Endothelial cell of umbilical vein (primary cell): ENCODE data around the gene TTK. TPM values are rescaled to one million over a fixed set of nuclear protein-coding genes. Genes with fewer than 3 reads are reported as not detected.
"Not testable (repeated sequence)": the region's sequence is repeated elsewhere in the genome, so short reads cannot be mapped to it uniquely, and the experiment has no call there.

Experiments
- BruUV-seq: library from RNA; stranded (reverse); fragments of 400-500 nt; replicated peaks from 2 replicates; lab custom pipeline; 2021; lab: Mats Ljungman, UMichigan
- CTCF ChIA-PET: fragments of 300-600, 350-600 bp; sonication (Branson Sonifier 250); formaldehyde crosslinking; loops from one replicate; lab custom pipeline; 2021; ENCODE audit warnings: antibody characterized with exemption, inconsistent platforms; lab: Charles Lee
- POLR2A ChIA-PET: fragments of 300-600, 350-600 bp; sonication (Branson Sonifier 250); formaldehyde crosslinking; loops from one replicate; lab custom pipeline; 2021; ENCODE audit warnings: antibody characterized with exemption, inconsistent platforms; lab: Charles Lee
- DNase-seq: peaks from one replicate; pipeline ENCODE4 v3.0.0-alpha.2; 2011; ENCODE audit warnings: low read depth, low spot score
- FAIRE-seq: peaks from 2 replicates; lab custom pipeline; 2011; peaks lifted over from hg19 to GRCh38; lab: Jason Lieb, UNC
- H2AFZ ChIP-seq: 2 replicates; pipeline ENCODE4 v1.6.0; 2012; ENCODE audit warnings: low read depth, low read length, control low read depth, inconsistent platforms
- H3K27ac ChIP-seq: 2 replicates; pipeline ENCODE4 v1.5.1; 2011; ENCODE audit warnings: low read depth, mild to moderate bottlenecking, control low read depth, low read length, moderate library complexity; ENCODE audit not compliant: insufficient read depth
- H3K27me3 ChIP-seq, 2 experiments: 2 replicates each; pipeline versions ENCODE4 v1.6.0 to v1.6.1; 2011; ENCODE audit warnings: low read length in 2 of 2, mixed read lengths in 1 of 2; ENCODE audit not compliant: control insufficient read depth in 2 of 2, insufficient read depth in 2 of 2
- H3K36me3 ChIP-seq, 2 experiments: 2 replicates in 1 of 2; 3 replicates in 1 of 2; pipeline ENCODE4 v1.5.1; 2011; ENCODE audit warnings: low read length in 2 of 2, mild to moderate bottlenecking in 1 of 2, moderate library complexity in 1 of 2; ENCODE audit not compliant: control insufficient read depth in 2 of 2, insufficient read depth in 2 of 2; ENCODE audit errors: extremely low read depth in 1 of 2
- H3K4me1 ChIP-seq: 3 replicates; pipeline ENCODE4 v1.5.1; 2011; ENCODE audit warnings: mild to moderate bottlenecking, low read length; ENCODE audit not compliant: control insufficient read depth, insufficient read depth; ENCODE audit errors: extremely low read depth
- H3K4me2 ChIP-seq: 2 replicates; pipeline ENCODE4 v1.6.1; 2011; ENCODE audit warnings: low read length, control low read depth, mixed read lengths; ENCODE audit not compliant: insufficient read depth
- H3K4me3 ChIP-seq, 3 experiments: fragments of 200-600 bp in 1 of 3; sonication (generic), shearing (Covaris generic) in 1 of 3; replicated peaks in 1 of 3; 2 replicates each; pipeline ENCODE4 v1.5.1; 2011 to 2016; ENCODE audit warnings: control low read depth in 3 of 3, low read length in 3 of 3, mild to moderate bottlenecking in 2 of 3, inconsistent platforms in 1 of 3, low read depth in 1 of 3, moderate library complexity in 1 of 3; ENCODE audit not compliant: insufficient read depth in 1 of 3
- H3K79me2 ChIP-seq: 2 replicates; pipeline ENCODE4 v1.6.0; 2012; ENCODE audit warnings: low read length, inconsistent platforms; ENCODE audit not compliant: control insufficient read depth, insufficient read depth
- H3K9ac ChIP-seq: replicated peaks from 2 replicates; pipeline ENCODE3; 2011; ENCODE audit warnings: low read length, control low read depth; ENCODE audit not compliant: insufficient read depth; ENCODE audit errors: extremely low read depth
- H3K9me1 ChIP-seq: replicated peaks from 3 replicates; pipeline ENCODE4 v1.6.0; 2011; ENCODE audit warnings: mild to moderate bottlenecking, low read length; ENCODE audit not compliant: control insufficient read depth, insufficient read depth; ENCODE audit errors: extremely low read depth
- H3K9me3 ChIP-seq: replicated peaks from 2 replicates; pipeline ENCODE4 v1.5.1; 2012; ENCODE audit warnings: low read length, inconsistent platforms; ENCODE audit not compliant: control insufficient read depth, insufficient read depth
- H4K20me1 ChIP-seq: replicated peaks from 2 replicates; pipeline ENCODE3; 2011; ENCODE audit warnings: mild to moderate bottlenecking, low read length; ENCODE audit not compliant: control insufficient read depth, insufficient read depth; ENCODE audit errors: extremely low read depth
- EZH2 ChIP-seq: IDR thresholded peaks from 2 replicates; pipeline ENCODE4 v1.6.1; 2012; ENCODE audit warnings: borderline replicate concordance, low read depth, mild to moderate bottlenecking, moderate library complexity, low read length, inconsistent platforms; ENCODE audit not compliant: severe bottlenecking
- FOS ChIP-seq: IDR thresholded peaks from 2 replicates; pipeline ENCODE4 v1.6.1; 2011; ENCODE audit warnings: mild to moderate bottlenecking, low read length, moderate library complexity, borderline replicate concordance; ENCODE audit not compliant: insufficient read depth
- GATA2 ChIP-seq: IDR thresholded peaks from 2 replicates; pipeline ENCODE4 v1.7.0; 2011; ENCODE audit warnings: low read depth, mild to moderate bottlenecking, moderate library complexity, mixed read lengths, low read length; ENCODE audit not compliant: insufficient read length, insufficient read depth
- JUN ChIP-seq: IDR thresholded peaks from 2 replicates; pipeline ENCODE4 v1.6.1; 2011; ENCODE audit warnings: borderline replicate concordance, low read depth; ENCODE audit not compliant: insufficient read length, insufficient read depth
- MYC ChIP-seq: IDR thresholded peaks from one replicate; pipeline ENCODE4 v1.6.1; 2011; ENCODE audit warnings: mild to moderate bottlenecking, low read depth, low read length
- POLR2A ChIP-seq: IDR thresholded peaks from 2 replicates; pipeline ENCODE4 v1.6.1; 2012; ENCODE audit warnings: low read depth, mild to moderate bottlenecking, control low read depth, low read length
- POLR2AphosphoS5 ChIP-seq: IDR thresholded peaks from 2 replicates; pipeline ENCODE4 v1.6.1; 2012; ENCODE audit warnings: low read depth, mild to moderate bottlenecking, control low read depth, low read length, moderate library complexity; ENCODE audit not compliant: insufficient read depth
- dilution Hi-C: fragments of 300-500 bp; cut with MboI; formaldehyde crosslinking; loops from one replicate; pipeline ENCODE4 v1.15.0; 2019; ENCODE audit warnings: low sequenced_read_pairs; ENCODE audit not compliant: extremely low pct_ligation_motif_present
- intact Hi-C: fragments of 100-400 bp; cut with micrococcal nuclease; formaldehyde crosslinking; loops from one replicate; pipeline ENCODE4 v1.10.0; 2022
- polyA plus RNA-seq, 4 experiments: library from polyadenylated mRNA; depleted of rRNA in 3 of 4; stranded (reverse) in 3 of 4; unstranded in 1 of 4; fragments of >200 nt; gene quantifications; 2 replicates each; pipeline versions ENCODE4 v1.2.1 to v1.2.3, GENCODE V29; 2011 to 2012; ENCODE audit warnings: missing spikeins in 1 of 4
- total RNA-seq: library from RNA; stranded (reverse); gene quantifications from 2 replicates; pipeline ENCODE4 v1.2.3, GENCODE V29; 2021
- TF ChIP-seq, protein P1 (sequence below), 2 donors: IDR thresholded peaks; 1 replicate in 1 of 2; 2 replicates in 1 of 2; pipeline ENCODE4 v1.5.1; 2011; ENCODE audit warnings: low read length in 2 of 2, mild to moderate bottlenecking in 2 of 2, moderate library complexity in 2 of 2, control low read depth in 1 of 2, inconsistent platforms in 1 of 2, low read depth in 1 of 2; ENCODE audit not compliant: insufficient read depth in 1 of 2; ENCODE audit errors: extremely low read depth in 1 of 2
- TF ChIP-seq, protein P2 (sequence below): IDR thresholded peaks from 2 replicates; pipeline ENCODE4 v1.6.1; 2011; ENCODE audit not compliant: insufficient read depth, insufficient read length

Gene TTK
- total and polyA plus RNA-seq, 2 donors (not counting 3 experiments of a cell fraction or from before 2014, with no cell fraction given): 4.1 to 29.4 TPM

DNA sequence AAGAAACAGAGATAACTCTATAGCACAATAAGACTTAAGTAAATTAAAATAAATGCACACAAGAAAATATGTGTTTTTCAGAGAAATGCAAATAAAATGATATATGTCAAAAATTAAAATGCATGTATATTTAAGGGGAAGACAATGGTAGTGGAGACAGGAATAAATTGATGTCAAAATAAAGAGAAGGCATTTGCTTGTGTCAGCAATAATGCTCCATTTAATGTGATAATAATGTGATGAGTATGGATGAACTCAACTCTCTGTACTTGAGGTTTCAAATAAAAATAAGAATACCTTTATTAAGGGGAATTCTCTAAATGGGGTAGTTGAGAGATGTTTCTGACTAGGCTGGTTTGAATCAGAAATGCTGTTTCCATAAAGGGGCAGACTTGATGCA, 56.3 kb downstream of the TTK start:
- Histone ChIP-seq H2AFZ (no peak overlapping the region), H3K27ac (no peak overlapping the region), H3K4me3 (no peak overlapping the region), H3K9me3 (no peaks in the 10 kb centered on the region), H3K36me3 (no peaks in the 10 kb centered on the region), H3K4me1 (no peaks in the 10 kb centered on the region), H3K9me1 (no peaks in the 10 kb centered on the region), H3K9ac (no peak overlapping the region), H3K27me3 (no peaks in the 10 kb centered on the region), H3K4me2 (no peak overlapping the region), H3K79me2 (no peaks in the 10 kb centered on the region), H4K20me1 (no peaks in the 10 kb centered on the region)
- intact Hi-C loops (no loop called here), dilution Hi-C loops (no loop called here)
- POLR2A ChIA-PET: no interaction called here
- CTCF ChIA-PET: no interaction called here
- DNase-seq (no peak), FAIRE-seq (no peak)
- TF ChIP-seq POLR2A (no peak), JUN (no peak), POLR2AphosphoS5 (no peak), EZH2 (no peak), MYC (no peak), FOS (no peak), GATA2 (no peak)
- TF ChIP-seq, protein P1, sequence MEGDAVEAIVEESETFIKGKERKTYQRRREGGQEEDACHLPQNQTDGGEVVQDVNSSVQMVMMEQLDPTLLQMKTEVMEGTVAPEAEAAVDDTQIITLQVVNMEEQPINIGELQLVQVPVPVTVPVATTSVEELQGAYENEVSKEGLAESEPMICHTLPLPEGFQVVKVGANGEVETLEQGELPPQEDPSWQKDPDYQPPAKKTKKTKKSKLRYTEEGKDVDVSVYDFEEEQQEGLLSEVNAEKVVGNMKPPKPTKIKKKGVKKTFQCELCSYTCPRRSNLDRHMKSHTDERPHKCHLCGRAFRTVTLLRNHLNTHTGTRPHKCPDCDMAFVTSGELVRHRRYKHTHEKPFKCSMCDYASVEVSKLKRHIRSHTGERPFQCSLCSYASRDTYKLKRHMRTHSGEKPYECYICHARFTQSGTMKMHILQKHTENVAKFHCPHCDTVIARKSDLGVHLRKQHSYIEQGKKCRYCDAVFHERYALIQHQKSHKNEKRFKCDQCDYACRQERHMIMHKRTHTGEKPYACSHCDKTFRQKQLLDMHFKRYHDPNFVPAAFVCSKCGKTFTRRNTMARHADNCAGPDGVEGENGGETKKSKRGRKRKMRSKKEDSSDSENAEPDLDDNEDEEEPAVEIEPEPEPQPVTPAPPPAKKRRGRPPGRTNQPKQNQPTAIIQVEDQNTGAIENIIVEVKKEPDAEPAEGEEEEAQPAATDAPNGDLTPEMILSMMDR (IDR thresholded peaks at IDR 0.05; ENCODE audit: extremely low read depth in 1 of 2, insufficient read depth in 1 of 2, low read depth in 1 of 2, low read length in 2 of 2): no peak
- TF ChIP-seq, protein P2, sequence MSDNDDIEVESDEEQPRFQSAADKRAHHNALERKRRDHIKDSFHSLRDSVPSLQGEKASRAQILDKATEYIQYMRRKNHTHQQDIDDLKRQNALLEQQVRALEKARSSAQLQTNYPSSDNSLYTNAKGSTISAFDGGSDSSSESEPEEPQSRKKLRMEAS: no peak
- no TSS peak for BruUV-seq

DNA sequence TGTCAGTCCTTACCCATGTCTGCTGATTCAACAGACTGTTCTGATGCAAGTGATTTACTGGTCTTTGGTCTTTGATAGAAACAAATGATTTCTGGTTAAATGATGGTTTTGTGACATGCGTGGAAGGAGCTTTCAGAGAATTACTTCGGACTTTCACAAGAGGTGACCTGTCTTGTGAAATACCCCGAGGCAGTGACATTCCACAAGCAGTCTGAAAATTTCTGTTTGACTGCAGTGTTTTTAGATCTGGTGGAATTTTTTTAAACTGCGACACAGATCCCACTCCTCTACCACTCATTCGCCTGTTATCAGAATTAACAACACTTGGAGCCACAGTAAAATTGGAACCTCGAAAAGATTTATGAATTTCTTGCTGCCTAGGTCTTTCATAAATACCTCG, 63.7 kb downstream of the TTK start:
- H3K9me1 ChIP-seq, H3K9me3 ChIP-seq, H3K27ac ChIP-seq, H3K4me1 ChIP-seq, POLR2A ChIA-PET, H3K4me3 ChIP-seq, H3K27me3 ChIP-seq, H2AFZ ChIP-seq, FAIRE-seq, DNase-seq, BruUV-seq, CTCF ChIA-PET, H3K9ac ChIP-seq, H3K4me2 ChIP-seq, H4K20me1 ChIP-seq, dilution Hi-C loops, H3K36me3 ChIP-seq, H3K79me2 ChIP-seq, intact Hi-C loops: not testable (repeated sequence)

DNA sequence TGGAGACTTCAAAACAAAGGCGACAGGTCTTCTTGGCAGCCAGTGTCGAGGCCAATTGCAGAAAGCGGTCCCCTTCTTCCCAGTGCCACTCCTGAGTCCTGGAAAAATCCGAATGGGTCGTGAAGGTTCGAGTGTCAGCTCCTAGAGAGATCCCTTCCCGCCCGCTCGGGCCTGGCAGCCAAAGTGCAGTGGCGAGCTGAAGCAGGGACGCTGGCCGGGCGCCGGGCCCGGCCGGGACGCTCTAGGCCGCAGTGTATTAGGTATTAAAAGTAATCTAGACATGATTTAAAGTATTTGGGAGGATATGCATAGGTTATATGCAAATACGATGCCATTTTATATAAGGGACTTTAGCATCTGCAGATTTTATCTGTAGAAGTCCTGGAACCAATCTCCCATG, 66.0 kb downstream of the TTK start:
- FAIRE-seq, CTCF ChIA-PET, BruUV-seq: not testable (repeated sequence)

More for the DNA sequence above, 66.0 kb downstream of the TTK start:
- intact Hi-C loops, POLR2A ChIA-PET, H3K4me2 ChIP-seq, H2AFZ ChIP-seq, dilution Hi-C loops, H3K27me3 ChIP-seq, H3K4me3 ChIP-seq, DNase-seq, H4K20me1 ChIP-seq, H3K27ac ChIP-seq, H3K79me2 ChIP-seq, H3K4me1 ChIP-seq, H3K9me3 ChIP-seq, H3K9me1 ChIP-seq, H3K9ac ChIP-seq, H3K36me3 ChIP-seq: not testable (repeated sequence)
